Activated naive CD4-positive, alpha-beta T cell treated with Interleukin-2 at 50 U/mL for 16 hours (primary cell): ENCODE measurements around the gene APMAP.
"Not testable (repeated sequence)": the region's sequence is repeated elsewhere in the genome, so short reads cannot be mapped to it uniquely, and the experiment has no call there.

Source experiments
- DNase-seq: peaks from one replicate; pipeline ENCODE4 v3.0.0-alpha.2; 2020

APMAP gene

GRCh38 chr20:24950128-24950835, 42.3 kb downstream of the APMAP start:
- no peak for DNase-seq

DNA sequence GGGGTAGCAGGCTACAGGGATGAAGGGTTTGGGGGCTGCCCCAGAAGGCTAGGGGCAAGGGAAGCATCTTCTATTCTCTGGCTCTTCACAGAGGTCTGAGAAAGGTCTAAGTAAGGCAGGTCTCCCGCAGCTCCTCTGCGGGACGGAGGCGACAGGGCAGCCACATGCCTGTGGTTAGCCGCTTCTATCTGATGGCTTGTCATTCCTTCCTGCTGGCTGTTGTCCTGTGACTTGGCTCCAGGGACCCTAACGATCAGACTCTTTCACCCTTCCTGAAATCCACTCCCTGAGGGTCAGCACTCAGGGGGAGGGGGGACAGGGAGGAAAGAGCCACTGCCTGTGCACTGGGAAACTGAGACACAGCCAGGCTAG, 42.8 kb downstream of the APMAP start:
- DNase-seq, result no peak

GRCh38 chr20:24948939-24949679, 43.4 kb downstream of the APMAP start, which contains the start of gene CST7:
TSS of gene CST7 (plus strand) at chr20:24949269. CDS start at chr20:24949506, 237 bp downstream.
- peak; percentile 86 for DNase-seq

GRCh38 chr20:24948396-24948938, 44.1 kb downstream of the APMAP start:
- DNase-seq, result not testable (repeated sequence)

- DNase-seq, result not testable (repeated sequence)
These were observed 46.2 kb downstream of the APMAP start for GRCh38 chr20:24946376-24946775.

DNA sequence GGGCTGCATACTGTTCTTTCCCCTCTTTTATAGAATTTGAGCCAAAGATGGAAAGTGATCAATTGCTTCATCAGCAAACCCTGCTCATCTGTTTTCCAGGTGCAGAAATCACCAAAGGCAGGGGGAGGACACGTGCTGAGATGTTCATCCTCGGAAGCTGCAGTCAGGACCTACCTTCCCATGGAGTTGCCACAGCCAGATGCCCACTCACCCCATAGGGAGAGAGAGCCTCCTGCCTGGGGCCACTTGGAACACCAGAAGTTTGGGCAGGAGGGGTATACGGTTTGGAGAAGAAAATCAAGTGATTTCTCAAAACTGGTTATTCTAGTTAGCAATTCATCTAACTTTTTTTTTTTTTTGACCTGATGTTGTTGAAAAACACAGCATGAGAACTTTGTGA, 48.8 kb downstream of the APMAP start:
- DNase-seq, result no peak

DNA sequence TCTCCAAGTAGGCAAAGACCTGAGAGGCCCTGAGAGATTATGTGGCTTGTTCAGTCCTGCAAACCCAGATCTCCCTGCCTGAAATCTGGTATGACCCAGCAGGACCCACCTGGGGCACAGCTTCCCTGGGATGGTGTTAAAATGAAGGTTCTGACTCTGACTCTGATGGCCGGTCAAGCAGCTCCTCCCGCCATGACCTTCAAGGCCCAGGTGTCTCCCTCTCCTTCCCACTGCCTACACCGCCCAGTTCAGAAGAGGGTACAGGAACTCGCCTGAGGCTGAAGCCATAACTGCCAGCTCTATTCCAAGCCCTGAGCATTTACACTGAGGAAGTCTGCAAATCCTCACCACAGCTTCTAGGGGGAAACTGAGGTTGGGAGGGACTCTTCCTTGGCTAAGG, 49.4 kb downstream of the APMAP start:
- no peak for DNase-seq

GRCh38 chr20:24942679-24943078, 49.9 kb downstream of the APMAP start:
- DNase-seq, result no peak

- no peak for DNase-seq
These were observed 53.5 kb downstream of the APMAP start for GRCh38 chr20:24939036-24939435.

DNA sequence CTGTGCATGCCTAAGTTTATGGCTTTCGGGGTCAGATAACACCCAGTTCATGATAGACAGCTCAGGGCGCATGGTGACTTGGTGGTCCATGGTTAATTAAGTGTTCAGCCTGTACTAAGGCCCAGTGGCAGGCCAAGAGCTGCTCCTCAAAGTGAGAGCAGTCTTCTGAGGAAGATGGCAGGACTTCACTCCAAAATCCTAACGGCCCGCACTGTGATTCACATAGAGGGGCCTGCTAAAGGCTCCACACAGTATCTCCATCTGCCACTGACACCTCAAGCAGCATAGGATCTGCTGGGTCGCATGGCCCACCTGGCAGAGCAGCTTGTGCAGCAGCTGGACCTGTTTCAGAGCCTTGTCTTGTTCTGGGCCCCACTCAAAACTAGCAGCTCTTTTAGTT, 54.1 kb downstream of the APMAP start:
- DNase-seq, result no peak

DNA sequence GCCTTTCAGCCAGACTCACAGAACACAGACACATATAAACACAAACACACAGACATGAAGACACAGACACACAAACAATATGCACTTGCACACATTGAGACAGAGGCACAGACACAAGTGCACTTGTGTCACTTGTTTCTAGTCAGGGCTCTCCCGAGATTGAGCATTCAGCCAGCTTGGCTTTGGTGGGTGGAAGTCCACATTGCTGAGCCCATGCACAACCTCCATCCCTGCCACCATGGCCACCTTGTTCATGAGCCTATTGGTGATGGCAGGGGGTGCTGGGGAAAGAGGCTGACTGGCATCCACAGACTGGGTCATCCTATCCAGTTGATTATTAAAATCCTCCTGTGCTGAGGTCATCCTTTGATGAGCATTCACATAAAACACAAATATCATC, 55.0 kb downstream of the APMAP start:
- no peak for DNase-seq

DNA sequence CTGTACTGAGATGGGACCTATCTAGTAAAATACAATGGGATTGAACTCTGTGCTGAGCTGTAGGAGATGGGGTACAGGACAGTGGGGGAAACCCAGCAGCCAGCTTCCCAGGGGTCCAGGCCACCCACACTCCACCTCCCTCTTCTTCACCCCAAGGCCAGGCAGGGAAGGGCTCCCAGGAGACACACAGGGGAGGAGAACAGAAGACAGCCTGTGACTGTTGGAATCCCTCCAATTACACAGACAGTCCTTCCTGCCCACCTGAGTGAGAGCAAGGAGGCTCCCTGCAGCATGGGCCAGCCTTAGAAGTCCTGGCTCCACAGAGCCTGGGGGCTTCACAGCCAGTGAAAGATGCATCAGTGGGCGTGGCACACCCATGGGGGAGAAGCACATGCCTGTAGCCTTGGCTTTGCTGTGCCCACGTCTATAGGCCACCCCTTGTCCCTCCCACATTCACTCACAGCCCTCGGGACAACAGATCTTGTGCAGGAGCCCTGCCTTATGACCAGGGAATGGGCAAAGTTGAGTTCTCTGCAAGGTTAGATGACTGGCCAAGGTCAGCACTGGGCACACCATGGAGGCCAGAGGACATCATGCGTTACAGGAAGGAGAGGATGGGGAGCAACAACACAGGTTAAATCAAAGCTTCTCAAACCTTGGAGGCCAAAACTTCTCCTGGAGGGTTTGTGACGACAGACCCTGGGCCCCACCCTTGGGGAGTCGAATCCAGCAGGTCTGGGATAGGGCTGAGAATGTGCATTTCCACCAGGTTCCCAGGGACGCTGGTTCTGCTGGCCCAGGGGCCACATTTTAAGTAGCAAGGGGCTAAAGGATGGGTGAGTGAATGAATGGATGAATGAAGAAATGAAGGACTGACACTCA, 55.8 kb downstream of the APMAP start:
- DNase-seq, result no peak

- DNase-seq, result no peak
These were observed 56.6 kb downstream of the APMAP start for GRCh38 chr20:24935766-24936525.

- DNase-seq, result no peak
These were observed 57.4 kb downstream of the APMAP start for GRCh38 chr20:24935140-24935539.

GRCh38 chr20:24934716-24935115, 57.8 kb downstream of the APMAP start:
- no peak for DNase-seq

DNA sequence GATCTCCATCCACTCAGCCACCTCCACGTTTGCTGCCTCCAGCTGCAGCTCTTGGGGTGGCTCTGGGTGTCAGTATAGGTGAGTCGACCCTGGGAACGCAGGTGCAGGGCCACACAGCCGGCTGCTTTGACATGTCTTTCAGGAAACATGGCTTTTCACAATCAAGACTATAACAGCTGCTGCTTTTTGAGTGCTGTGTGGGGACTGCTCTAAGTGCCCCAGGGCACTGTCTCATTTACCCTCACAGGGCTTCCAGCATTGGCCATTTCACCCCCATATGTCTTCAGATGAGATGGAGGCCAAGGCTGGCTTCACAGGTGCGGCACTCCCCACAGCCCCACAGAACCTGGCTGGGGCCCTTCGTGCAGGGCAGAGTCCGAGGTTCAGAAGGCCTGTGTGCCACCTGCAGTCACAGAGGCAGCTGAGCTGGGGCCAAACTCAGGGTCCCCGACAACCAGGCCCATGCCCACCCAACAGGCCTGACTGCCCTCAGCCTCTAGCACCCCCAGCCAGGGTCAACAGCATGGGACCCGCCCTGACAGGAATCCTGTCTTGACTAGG, 58.4 kb downstream of the APMAP start:
- no peak for DNase-seq

DNA sequence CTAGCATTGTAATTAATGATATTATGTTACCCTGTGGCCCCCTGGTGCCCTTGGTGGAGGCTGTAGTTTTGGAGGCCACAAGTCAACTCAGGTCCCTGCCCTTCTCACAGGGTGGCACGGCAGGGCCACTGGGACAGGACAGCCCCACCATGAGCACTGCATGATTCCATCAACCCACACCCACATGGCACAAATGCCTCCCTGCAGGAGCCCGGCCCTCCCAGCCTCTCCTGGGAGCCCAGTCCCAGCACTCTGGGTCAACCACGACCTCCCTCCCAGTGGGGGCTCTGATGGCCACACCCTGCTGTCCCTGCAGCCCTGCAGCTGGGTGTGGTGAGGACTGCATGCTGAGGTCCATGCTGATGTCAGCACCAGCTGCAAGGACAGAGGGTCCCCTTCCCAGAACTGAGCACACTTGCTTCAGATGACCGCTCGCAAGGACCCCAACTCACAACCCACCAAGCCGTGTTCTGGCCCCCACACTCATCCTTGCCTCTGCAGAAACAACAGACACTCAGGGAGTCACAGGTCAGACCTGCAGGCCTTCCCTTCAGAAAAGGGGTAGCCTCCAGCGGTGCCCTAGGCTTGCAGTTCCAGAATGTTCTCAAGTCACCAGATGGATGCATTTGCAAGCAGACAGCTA, 59.2 kb downstream of the APMAP start:
- DNase-seq, result no peak

DNA sequence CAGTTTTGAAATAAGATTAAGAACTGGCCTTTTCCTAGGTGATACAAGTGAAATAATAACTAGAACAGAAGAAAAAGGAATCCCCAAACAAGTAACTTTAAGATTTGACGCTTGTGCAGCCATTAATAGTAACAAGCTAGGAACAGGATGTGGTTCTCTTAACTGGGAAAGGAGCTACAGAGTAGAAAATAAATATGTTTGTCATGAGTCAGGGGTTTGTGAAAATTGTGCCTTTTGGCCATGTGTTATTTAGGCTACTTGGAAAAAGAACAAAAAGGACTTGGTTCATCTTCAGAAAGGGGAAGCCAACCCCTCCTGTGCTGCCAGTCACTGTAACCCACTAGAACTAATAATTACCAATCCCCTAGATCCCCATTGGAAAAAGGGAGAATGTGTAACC, 60.7 kb downstream of the APMAP start:
- not testable (repeated sequence) for DNase-seq

- DNase-seq, result not testable (repeated sequence)
These were observed 61.5 kb downstream of the APMAP start for GRCh38 chr20:24930724-24931688.
